ENCODE data around the gene JOSD1.
A peak's percentile ranks its signal among the peaks of the same experiment; 100 is the strongest.

The JOSD1 gene

DNA sequence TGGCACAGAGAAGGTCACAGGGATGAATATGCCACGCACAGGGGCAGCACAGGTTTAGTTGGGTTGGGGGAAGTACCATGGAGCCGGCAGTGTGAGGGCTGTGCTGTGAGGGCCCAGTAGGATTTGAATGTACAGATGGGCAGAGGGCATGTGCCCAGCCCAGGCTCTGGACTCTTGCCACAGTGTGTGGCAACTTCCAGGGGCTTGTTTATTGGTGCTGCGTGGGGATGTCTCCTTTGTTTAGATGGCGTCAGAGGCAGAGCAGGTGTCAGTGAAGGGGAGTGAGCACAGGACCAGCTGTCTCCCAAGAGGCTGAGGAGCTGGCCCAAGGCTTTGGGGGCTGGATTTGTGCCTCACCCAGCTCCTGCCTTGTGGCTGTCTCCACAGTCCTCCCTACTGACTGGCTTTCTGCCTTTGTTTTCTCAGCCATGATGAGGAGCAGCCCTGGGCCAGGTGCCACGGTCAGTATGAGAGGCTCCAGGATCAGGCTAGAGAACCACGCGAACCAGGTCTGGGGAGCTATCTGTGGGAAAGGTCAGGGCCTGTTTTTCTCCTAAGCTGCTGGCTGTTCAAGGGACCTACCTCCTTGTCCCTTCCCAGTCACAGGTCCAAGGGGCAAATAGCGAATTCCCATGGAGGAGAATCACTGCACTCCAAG lies 33.1 kb upstream of the JOSD1 start:
- DNase-seq, result peak in 48 of 51 donors; percentile 33 to 92 (median 77)

DNA sequence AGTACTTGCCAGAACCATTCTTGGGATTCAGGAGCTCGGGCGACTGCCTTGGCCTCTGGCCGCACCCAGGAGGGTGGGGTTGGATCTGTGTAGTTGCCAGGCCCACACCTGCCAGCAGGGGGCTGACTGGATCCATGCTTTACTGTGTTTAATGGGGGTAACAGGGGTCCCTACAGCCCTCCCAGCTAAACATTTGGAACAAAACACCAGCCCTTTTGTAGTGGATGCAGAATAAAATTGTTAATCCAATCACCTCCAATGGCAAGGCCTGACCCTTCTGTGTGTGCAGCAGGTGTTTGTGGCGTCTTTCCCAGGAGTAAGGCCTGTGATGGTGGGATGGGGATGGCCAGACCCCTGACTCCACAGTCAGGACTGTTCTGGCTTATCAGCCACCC lies 32.6 kb upstream of the JOSD1 start:
- peak in 27 of 51 donors; percentile 17 to 87 (median 50) for DNase-seq

DNA sequence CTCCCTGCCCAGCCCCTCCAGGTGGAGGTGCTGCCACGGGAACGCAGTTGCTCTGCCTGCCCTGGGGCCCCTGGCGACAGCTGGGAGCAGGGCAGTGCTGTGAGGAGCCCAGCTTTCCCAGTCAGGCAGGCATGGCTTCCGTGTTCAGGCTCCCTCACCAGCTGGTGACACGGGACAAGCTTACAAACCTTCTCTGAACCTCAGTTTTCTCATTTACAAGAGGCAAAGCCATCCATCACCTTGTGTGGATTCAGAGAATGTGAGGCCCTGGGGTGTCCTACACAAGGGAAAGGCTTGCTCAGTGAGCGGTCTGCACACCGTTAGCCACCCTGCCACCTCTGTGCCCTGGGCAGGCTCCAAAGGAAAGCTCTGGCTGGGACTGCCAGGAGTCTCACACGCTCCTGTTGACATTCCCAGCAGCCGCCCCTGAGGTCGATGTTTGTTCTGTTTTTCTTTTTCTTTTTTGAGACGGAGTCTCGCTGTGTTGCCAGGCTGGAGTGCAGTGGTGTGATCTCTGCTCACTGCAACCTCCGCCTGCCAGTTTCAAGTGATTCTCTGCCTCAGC lies 31.6 kb upstream of the JOSD1 start:
- DNase-seq, result peak in 13 of 51 donors; percentile 30 to 63 (median 43)

DNA sequence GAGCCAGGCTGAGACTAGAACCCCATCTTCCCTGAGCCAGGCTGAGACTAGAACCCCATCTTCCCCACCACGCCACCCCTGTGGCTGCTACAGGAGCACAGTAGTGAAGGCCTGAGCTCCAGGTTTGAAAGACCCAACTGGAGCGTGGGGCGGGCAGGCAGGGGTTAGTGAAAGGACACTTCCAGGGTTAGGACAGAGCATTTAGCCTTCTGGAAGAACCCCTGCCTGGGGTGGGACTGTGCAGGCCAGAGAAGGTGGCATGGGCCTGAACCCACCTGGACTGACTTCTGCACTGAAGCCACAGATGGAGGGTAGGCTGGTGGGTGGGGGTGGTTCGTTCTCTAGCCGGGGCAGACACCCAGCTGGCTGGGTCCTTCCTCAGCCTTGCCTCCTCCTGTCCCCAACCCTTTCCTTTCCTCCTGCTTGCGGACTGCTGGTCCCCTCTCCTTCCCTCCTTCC lies 31.0 kb upstream of the JOSD1 start:
- no peak for DNase-seq

DNA sequence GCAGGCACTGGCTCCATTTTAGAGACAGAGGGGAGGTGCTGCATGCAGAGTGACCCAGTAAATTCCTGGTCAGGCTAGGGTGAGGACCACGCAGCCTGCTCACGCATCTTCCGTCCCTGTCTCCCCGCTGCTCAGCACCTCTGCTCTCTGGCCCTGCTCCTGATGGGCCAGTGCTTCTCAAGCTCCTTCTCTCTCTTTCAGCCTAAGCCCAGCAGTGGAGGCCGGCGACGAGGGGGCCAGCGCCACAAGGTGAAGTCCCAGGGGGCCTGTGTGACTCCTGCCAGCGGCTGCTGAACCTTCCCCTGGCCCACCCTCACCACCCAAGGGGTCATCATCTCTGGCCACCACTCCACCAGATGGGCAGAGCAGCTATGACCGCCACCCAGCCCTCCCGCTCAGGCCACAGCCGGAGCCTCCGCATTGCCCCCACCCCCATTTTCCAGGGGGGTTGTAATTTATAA lies 29.7 kb upstream of the JOSD1 start:
- DNase-seq, result no peak

DNA sequence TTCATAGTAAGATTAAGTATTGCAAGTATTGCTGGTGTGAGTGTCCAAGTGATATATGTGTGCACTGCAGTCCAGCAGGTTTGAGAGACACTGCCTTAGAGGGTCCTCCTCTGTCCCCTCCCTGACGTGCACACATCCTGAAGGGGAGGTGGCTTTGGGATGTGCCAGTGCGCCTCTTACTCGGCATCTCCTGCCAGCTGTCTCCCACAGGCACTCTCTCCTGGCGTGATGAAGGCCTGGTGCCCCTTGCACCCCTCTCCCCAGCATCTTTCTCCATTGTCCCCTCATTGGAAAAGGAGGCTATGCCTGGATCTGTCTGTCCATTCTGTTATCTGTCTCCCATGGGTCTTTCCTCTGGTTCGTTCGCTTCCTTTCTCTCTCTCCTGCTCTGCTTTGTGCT lies 29.2 kb upstream of the JOSD1 start:
- DNase-seq, result no peak

DNA sequence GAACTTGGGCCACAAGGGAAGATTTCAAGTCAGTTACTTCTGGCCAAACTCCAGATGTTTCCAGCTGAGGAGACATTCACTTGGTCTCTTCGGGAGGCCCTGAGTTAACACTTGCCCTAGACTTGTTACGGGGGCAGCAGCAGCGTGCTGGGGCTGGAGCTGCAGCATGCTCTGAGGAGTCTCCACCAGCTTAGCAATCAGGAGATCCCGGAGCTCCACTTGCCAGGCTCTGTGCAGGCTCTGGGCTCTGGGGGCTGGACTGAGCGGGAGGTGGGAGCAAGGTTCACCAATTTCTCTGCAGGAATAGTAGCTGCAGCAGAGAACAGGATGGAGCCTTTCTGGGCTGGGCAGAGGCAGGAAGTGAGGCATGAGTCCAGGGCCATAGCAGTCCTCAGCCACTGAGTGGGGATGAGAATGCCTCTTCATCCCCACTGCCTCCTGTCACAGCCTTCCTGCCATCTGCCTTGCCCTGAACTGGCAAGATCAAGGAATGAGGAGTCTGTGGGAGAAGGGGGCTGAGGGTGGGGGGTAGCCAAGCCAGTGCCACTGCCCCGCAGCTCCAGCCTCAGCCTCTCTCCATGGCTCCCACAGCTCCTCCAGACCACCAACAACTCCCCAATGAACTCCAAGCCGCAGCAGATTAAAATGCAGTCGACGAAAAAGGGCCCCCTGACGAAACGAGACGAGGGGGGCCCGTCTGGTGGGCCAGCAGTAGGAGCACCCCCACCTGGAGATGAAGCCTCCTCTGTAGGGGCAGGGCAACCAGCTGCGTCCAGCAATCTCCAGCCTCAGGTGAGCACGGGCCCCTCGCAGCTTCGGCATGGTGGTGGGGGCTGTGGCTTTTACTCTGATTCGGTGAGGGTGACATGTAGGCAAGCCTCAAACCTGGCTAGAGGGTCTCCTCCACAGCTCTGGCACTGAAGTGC lies 28.4 kb upstream of the JOSD1 start:
- DNase-seq, result no peak

DNA sequence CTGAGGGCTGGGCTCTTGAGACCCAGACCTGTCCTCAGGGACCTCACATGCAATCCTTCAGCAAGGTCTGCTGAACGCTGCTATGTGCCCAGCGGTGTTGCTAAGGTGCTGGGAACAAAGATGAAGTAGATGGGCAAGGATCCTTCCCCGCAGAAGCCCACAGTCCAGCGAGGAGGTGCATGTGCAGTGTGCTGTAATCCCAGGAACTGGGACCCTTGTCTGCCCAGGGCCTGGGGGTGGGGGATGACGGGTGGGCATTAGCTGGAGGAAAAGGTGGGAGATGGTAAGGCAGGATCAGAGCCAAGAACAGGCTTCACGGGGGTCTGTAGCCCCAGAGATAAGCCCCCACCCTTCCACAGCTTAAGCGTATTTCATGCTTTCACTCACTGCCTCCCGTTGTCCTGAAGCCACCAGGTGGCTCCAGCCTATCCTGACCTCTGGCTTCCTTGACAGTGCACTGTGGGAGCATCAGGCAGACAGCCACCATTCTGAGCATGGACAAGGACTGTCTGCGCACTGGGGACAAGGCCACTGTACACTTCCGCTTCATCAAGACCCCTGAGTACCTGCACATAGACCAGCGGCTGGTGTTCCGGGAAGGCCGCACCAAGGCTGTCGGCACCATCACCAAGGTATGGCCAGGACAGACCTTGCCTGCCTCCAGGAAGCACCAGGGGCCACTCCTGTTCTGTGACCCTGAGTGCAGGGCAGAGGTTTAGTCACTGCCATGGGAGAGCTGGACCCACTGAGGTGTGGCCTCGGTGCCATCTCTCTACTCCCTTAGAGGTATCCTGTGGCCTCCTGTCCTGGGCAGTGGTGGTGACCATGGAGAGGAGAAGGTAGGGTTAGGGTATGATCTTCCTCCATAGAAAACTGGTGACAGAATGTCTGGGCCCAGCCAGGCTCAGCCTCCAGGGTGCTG lies 27.0 kb upstream of the JOSD1 start:
- no peak for DNase-seq

DNA sequence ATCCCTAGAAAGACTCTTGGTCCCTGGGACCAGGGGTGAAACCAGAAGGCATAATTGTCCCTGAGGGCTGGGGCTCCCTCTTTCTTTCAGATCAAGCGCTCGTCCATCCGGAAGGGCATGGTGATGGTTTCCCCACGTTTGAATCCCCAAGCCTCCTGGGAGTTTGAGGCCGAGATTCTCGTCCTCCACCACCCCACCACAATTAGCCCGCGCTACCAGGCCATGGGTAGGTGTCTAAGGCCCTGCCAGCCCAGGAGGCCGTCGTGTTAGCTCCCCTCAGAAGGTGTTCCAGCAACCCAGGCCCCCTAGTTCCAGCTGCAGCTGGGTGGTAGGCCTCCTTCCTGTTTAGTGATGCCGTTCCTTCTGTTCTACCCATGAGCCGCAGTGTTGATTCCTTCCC lies 26.4 kb upstream of the JOSD1 start:
- DNase-seq, result no peak

DNA sequence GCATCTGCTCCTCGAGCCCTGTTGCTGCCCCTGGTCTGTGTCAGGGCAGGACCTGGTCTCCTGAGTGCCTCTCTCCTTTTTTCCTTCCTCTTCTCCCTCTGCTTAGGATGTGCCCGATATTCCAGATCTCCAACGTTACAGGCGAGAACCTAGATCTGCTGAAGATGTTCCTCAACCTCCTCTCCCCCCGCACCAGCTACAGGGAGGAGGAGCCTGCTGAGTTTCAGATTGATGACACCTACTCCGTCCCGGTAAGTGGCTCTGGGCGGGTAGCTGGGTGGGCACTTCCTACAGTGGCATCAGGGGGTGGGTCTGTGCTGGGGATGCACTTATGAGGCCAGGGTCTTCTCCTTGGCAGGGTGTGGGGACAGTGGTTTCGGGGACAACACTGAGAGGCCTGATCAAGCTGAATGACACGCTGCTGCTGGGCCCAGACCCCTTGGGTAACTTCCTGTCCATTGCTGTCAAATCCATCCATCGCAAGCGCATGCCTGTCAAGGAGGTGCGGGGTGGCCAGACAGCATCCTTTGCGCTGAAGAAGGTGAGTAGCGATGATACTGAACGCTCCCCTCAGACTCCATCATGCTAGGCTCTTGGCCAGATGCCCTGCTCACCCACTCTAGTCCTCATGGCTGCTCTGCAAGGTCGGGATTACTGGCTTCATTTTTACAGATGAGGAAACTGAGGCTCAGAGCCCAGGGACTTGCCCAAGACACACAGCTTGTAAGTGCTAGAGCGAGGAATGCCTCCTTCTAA lies 25.3 kb upstream of the JOSD1 start:
- DNase-seq, result no peak

DNA sequence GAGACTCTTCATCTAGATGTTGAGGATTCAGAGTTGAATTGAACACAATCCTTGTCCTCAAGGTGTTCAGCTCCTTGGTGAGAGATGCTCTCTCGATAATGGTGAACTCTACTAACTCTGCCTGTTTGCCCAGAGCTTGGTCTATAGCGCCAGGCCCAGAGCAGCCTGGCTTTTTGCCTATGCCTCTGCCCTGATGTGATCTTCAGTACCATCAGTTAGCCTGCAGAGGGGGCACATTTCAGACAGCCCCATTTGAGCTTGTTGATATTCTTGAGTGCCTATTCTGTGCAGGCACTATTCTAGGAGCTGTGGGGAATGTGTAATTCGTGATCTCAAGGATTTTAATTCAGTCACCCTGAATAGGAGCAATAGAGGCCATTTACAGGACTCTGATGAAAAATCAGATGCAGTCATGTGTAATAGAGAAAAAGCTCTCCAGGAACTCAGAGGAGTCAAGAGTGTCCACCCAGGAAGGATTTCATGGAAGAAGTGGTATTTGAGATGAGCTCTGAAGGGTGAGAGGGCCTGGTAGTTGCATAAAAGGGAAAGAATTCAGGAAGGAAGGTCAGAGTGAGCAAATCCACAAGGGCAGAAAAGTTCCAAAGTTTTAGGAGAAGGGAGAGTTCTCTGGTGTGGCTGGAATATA lies 24.3 kb upstream of the JOSD1 start:
- DNase-seq, result peak in 21 of 51 donors; percentile 11 to 75 (median 51)

DNA sequence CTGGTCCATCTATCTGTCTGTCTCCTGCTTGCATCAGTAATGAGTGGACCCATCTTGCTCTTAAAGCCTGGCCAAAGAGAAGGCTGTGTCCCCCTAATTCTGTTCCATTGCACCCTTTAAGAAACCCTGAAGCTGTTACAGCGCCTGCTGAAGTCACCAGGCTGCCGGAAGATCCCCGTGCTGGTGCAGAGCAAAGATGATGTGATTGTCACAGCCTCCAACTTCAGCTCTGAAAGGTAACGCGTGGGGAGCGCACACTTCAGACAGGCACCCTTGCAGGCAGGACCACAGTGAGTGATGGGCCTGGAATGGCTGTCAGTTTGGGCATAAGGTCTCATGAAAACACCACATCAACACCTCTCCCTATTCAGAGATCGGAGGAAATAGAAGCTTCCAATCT lies 23.4 kb upstream of the JOSD1 start:
- DNase-seq, result no peak

DNA sequence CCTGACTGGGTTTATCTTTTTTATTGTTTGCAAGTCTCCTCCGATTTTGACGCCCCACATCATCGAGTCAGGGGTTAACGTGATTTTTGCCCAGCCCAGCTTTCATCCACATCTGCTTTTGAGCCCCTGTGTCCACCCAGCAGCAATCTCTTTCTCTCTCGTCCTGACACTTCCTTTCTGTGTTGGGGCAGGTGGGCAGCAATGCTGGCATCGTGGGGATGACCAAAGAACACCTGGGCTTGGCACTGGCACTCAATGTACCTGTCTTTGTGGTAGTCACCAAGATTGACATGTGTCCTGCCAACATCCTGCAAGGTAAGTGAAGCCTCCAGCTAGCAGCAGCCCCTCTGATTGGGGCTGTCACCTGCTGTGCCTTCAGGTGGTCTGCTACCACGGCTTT lies 20.8 kb upstream of the JOSD1 start:
- DNase-seq, result no peak

DNA sequence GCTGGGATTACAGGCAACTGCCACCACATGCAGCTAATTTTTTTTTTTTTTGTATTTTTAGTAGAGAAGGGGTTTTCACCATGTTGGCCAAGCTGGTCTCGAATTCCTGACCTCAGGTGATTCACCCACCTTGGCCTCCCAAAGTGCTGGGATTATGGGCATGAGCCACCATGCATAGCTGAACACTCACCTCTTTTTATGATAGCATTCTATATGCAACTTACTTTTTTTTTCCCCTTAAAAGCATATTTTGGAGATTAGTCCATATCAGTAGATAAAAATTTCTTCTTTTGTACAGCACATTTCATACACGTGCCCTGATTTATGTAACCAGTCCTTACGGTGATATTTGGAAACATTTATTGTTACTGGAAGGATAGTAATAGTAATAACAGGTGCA lies 19.6 kb upstream of the JOSD1 start:
- no peak for DNase-seq

DNA sequence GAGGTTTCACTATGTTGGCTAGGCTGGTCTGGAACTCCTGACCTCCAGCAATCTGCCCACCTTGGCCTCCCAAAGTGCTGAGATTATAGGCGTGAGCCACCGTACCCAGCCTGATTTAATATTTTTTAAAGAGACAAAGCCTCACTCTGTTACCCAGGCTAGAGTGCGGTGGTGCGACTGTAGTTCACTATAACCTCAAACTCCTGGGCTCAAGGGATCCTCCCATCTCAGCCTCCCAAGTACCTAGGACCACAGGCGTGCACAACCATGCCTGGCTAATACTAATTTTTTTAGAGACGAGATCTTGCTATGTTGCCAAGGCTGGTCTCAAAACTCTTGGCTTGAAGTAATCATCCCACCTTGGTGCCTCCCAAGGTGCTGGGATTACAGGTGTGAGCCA lies 18.5 kb upstream of the JOSD1 start:
- DNase-seq, result no peak

DNA sequence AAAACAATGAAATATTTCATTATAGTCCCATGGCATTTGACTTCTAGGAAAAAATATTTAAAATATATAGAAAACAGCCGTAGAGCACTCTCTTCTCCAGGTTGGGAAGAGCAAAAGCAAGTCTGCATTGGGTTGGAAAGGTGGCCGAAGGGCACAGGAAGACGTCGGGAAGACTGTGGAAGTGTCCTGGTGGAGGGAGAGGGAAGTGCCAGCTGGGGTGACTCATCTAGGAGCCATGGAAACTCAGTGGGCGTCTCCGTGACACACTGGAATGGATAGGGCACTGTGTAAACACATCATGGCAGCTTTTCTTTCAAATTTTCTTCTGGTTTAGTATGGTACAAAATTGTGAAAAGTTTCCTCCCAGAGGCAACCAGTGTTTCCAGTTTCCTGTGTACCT lies 17.7 kb upstream of the JOSD1 start:
- peak in 19 of 51 donors; percentile 15 to 77 (median 30) for DNase-seq

DNA sequence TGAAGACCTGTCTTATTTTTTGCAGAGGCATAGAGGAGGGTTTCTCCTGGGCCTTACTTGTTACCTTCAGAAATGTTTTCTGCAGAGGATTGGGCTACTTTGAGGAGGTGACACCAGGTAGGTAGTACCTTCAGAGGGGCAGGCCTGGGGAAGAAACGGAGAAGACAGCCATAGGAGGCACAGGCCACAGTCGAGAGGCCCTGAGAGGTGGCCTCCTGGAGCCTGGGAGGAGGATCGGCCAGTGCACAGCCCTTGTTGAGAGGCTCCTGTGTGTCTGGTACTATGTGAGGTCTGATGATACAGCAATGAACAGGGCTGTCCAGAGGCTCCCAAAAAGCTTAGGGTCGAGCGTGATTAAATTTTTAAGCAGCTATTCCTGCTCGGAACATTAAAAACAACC lies 16.5 kb upstream of the JOSD1 start:
- DNase-seq, result no peak

DNA sequence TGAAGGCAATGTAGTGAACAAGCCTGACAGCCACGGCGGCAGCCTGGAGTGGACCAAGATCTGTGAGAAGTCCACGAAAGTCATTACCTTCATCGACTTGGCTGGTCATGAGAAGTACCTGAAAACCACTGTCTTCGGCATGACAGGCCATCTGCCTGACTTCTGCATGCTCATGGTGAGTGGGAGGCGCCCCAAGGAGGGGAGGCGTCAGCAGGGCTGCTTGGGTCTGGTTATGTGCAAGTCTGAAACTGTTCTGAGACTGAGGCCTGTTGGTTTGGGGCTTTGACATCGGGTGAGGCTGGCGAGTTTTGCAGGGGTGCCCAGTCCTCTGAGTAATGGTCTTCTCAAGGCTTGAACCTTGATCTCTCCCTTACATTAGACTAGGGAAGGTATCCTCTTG lies 16.1 kb upstream of the JOSD1 start:
- no peak for DNase-seq

DNA sequence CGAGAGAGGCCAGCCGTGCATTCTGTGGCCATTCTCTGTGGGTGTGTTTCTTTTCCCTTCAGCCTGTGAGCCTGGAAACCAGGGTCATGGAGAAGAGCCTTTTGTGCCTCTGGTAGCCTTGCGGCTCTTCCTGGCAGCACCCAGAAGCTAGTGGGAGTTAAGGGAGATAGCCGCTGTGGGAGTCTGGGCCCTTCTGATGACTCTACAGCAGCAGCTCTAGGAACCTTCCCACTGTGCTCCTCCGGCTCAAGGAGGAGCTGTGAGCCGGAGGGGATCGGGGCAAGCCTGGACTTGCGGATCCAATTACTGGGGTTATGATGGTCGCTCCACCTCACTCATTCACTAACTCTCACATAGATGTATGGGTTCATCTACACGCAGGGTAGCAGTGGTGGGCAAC lies 15.5 kb upstream of the JOSD1 start:
- DNase-seq, result no peak

DNA sequence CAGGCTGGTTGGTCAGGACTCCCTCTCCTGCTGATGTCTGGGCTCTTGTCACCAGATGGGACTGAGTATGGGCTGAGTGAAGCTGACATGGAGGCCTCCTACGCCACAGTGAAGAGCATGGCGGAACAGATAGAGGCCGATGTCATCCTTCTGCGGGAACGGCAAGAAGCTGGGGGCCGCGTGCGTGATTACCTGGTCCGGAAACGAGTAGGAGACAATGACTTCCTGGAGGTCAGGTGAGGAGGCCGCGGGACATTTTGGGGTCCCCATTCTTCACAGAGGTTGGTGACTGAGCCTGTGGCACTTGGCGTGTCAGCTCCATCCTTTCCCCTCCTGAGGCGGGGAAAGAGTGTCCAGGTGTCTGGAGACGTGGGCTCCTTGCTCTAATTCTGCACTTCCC lies 15.1 kb upstream of the JOSD1 start:
- no peak for DNase-seq
